AG09319 (cell line): Measurements from ENCODE around the gene ACY1.

Source experiments
- DNase-seq: peaks from one replicate; pipeline ENCODE4 v3.0.0-alpha.2; 2010; ENCODE audit warnings: low read depth; ENCODE audit errors: extremely low read depth
- CTCF ChIP-seq: IDR thresholded peaks from 2 replicates; pipeline ENCODE4 v1.5.1; 2011; ENCODE audit warnings: low read depth, mild to moderate bottlenecking, inconsistent platforms, low read length, moderate library complexity

The ACY1 gene

GRCh38 chr3:51967384-51968169 lies 15.8 kb upstream of the ACY1 start, which contains the start of gene PCBP4:
TSS of gene PCBP4 (minus strand) at chr3:51967454. CDS start at chr3:51961240, 6,214 bp downstream.
- TF ChIP-seq CTCF = no peak
- DNase-seq = no peak

DNA sequence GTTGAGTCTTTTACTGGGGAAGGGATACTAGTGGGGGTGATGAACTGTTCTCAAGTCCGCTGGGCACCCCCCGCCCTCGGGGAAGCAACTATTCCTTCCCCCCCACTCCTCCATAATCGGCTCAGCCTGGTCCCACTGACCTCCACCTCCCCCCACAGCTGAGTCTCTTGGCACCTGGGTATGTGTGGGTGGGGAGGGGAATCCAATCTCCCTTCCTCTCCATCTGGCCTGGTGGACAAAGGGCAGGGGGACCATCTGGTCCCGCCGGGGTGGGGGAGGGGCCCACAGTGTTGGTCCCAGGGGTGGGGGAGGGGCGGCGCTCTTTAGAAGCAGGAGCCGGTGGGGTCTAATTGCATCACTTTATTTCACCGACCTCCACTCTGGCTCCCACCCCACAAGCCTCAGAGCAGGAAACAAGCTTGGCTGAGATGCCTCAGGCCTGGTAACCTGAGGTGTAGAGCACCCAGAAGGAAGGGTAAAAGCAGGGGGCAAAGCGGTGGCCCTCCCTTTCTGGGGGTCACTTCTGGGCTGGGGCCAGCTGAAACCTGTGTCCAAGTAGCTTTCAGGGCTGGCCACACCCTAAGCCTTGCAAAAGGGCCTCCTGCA lies 15.1 kb upstream of the ACY1 start:
- no peak for DNase-seq
- no peak for TF ChIP-seq CTCF

DNA sequence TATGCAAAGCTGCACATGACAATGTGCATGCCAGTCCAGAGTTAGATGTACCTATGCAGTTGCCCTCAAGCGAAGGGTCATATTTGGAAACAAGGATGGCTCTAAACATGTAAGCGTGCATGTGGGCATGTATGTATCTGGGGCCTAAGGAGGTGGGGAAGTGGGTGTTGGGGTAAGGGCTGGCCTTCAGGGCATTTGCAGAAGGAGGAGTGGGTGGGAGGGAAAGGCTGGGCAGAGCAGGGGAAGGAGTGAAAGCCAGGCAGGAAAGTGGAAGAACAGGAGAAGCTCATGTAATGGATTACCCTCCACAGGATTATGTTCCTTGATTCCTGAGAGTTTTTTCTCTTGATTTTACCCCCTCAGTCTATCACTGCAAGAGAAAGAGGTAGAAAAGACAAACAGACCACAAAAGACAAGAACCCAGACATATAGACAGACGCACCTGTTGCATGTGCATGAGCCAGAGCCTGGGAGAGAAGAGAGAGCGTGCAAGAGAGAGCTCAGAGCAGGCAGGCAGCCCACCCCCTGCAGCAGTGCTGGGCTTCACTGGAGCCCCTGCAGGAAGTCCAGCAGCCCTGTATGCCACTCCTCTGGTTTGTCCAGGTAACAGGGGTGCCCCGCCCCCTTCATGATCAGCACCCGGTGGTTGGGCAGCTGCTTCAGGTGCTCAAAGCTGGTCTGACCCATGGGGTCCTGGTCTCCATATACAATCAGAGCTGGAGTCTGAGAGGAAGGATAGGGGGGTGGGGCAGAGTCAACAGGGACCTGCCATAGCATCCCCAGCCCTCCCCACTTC lies 14.3 kb upstream of the ACY1 start:
- no peak for TF ChIP-seq CTCF
- no peak for DNase-seq

GRCh38 chr3:51969841-51970240 lies 13.5 kb upstream of the ACY1 start:
- no peak for DNase-seq
- no peak for TF ChIP-seq CTCF

- no peak for DNase-seq
- TF ChIP-seq CTCF = no peak
Measured at GRCh38 chr3:51970606-51971300, 12.6 kb upstream of the ACY1 start.

GRCh38 chr3:51971350-51971749 lies 12.0 kb upstream of the ACY1 start:
- no peak for TF ChIP-seq CTCF
- DNase-seq = no peak
